SK-N-SH (cell line): ENCODE results near the gene UTP18. TPM values are rescaled to one million over a fixed set of nuclear protein-coding genes. Genes with fewer than 3 reads are reported as not detected.

ENCODE experiments used
- CTCF ChIA-PET: fragments of 300-600, 350-600 bp; formaldehyde crosslinking; extraction: SDS; loops from one replicate; lab custom pipeline; 2021; lab: Yijun Ruan, JAX
- POLR2A ChIA-PET: fragments of 350-600 bp; sonication (Branson Sonifier 250); formaldehyde crosslinking; extraction: SDS; loops from one replicate; lab custom pipeline; 2020; ENCODE audit warnings: antibody characterized with exemption, inconsistent platforms; lab: Yijun Ruan, JAX
- DNase-seq: peaks from one replicate; pipeline ENCODE4 v3.0.0; 2012
- H2AFZ ChIP-seq: fragments of 200-600 bp; sonication (generic); 2 replicates; pipeline ENCODE4 v1.8.1; 2016; ENCODE audit warnings: antibody characterized with exemption, mild to moderate bottlenecking, low read depth
- H3F3A ChIP-seq: fragments of 200-600 bp; sonication (generic); replicated peaks from 2 replicates; pipeline ENCODE3; 2016; ENCODE audit warnings: antibody characterized with exemption, mild to moderate bottlenecking; ENCODE audit not compliant: insufficient read depth
- H3K27ac ChIP-seq, 2 experiments: fragments of 200-500 bp in 1 of 2; fragments of 200-600 bp in 1 of 2; sonication (Bioruptor generic) in 1 of 2; sonication (generic), shearing (Covaris generic) in 1 of 2; 2 replicates each; pipeline versions ENCODE4 v1.5.1 to v1.6.1; 2014 to 2016; ENCODE audit warnings: low read depth in 2 of 2, inconsistent platforms in 1 of 2, low read length in 1 of 2, mild to moderate bottlenecking in 1 of 2, mixed read lengths in 1 of 2
- H3K27me3 ChIP-seq: fragments of 200-600 bp; sonication (generic), shearing (Covaris generic); 2 replicates; pipeline ENCODE4 v1.6.1; 2016; ENCODE audit warnings: mixed run types; ENCODE audit not compliant: insufficient read depth
- H3K36me3 ChIP-seq, 2 experiments: fragments of 200-500 bp in 1 of 2; fragments of 200-600 bp in 1 of 2; sonication (Bioruptor generic) in 1 of 2; sonication (generic) in 1 of 2; replicated peaks in 1 of 2; 2 replicates each; pipeline versions ENCODE3 to v1.5.1; 2014 to 2016; ENCODE audit warnings: low read length in 1 of 2, mild to moderate bottlenecking in 1 of 2; ENCODE audit not compliant: insufficient read depth in 2 of 2, control insufficient read depth in 1 of 2
- H3K4me1 ChIP-seq, 2 experiments: fragments of 200-500 bp in 1 of 2; fragments of 200-600 bp in 1 of 2; sonication (Bioruptor generic) in 1 of 2; sonication (generic), shearing (Covaris generic) in 1 of 2; 2 replicates each; pipeline versions ENCODE4 v1.5.1 to v1.6.1; 2014 to 2016; ENCODE audit warnings: low read depth in 1 of 2, low read length in 1 of 2, mixed run types in 1 of 2; ENCODE audit not compliant: insufficient read depth in 2 of 2, control insufficient read depth in 1 of 2
- H3K4me2 ChIP-seq: fragments of 200-600 bp; sonication (generic), shearing (Covaris generic); 2 replicates; pipeline ENCODE4 v1.6.1; 2017; ENCODE audit warnings: mixed run types
- H3K4me3 ChIP-seq, 2 experiments: fragments of 200-500 bp in 1 of 2; fragments of 200-600 bp in 1 of 2; sonication (Bioruptor generic) in 1 of 2; sonication (generic), shearing (Covaris generic) in 1 of 2; 2 replicates each; pipeline versions ENCODE4 v1.5.1 to v1.8.1; 2014 to 2016; ENCODE audit warnings: low read depth in 2 of 2, inconsistent platforms in 1 of 2, low read length in 1 of 2, mild to moderate bottlenecking in 1 of 2, mixed read lengths in 1 of 2, moderate library complexity in 1 of 2
- H3K79me2 ChIP-seq: fragments of 200-600 bp; sonication (generic); 2 replicates; pipeline ENCODE4 v1.8.1; 2017; ENCODE audit warnings: mild to moderate bottlenecking; ENCODE audit not compliant: insufficient read depth
- H3K9ac ChIP-seq: fragments of 200-600 bp; sonication (generic); 2 replicates; pipeline ENCODE4 v1.6.1; 2017; ENCODE audit warnings: mixed run types
- H3K9me2 ChIP-seq: fragments of 200-600 bp; sonication (generic); 2 replicates; pipeline ENCODE4 v1.6.1; 2017; ENCODE audit warnings: mixed run types
- H3K9me3 ChIP-seq: fragments of 200-600 bp; sonication (generic); 2 replicates; pipeline ENCODE4 v1.6.1; 2017; ENCODE audit warnings: mixed run types, mild to moderate bottlenecking, moderate library complexity
- H4K20me1 ChIP-seq: fragments of 200-600 bp; sonication (generic); 2 replicates; pipeline ENCODE4 v1.6.1; 2017; ENCODE audit warnings: mild to moderate bottlenecking, mixed run types; ENCODE audit not compliant: insufficient read depth
- CHD2 ChIP-seq: fragments of 150-350 bp; IDR thresholded peaks from 2 replicates; pipeline ENCODE4 v1.6.1; 2018; ENCODE audit warnings: low read length; ENCODE audit not compliant: partially characterized antibody
- ELF1 ChIP-seq: IDR thresholded peaks from 2 replicates; pipeline ENCODE4 v1.4.0; 2012
- EP300 ChIP-seq, 2 experiments: IDR thresholded peaks; 2 replicates each; pipeline versions ENCODE4 v1.4.0 to v1.6.1; 2012; ENCODE audit warnings: borderline replicate concordance in 1 of 2, low read depth in 1 of 2, low read length in 1 of 2
- EZH2phosphoT487 ChIP-seq: fragments of 200-600 bp; sonication (generic); IDR thresholded peaks from 2 replicates; pipeline ENCODE4 v1.6.1; 2017; ENCODE audit warnings: low read depth, mixed run types, mild to moderate bottlenecking, antibody characterized with exemption, moderate library complexity, borderline replicate concordance
- FOSL2 ChIP-seq: IDR thresholded peaks from 2 replicates; pipeline ENCODE4 v1.4.0; 2012; ENCODE audit warnings: low read depth, mild to moderate bottlenecking, moderate library complexity, borderline replicate concordance
- FOXM1 ChIP-seq: IDR thresholded peaks from 2 replicates; pipeline ENCODE4 v1.4.0; 2012; ENCODE audit warnings: low read depth, mild to moderate bottlenecking
- NFIC ChIP-seq: IDR thresholded peaks from 2 replicates; pipeline ENCODE4 v1.4.0; 2012; ENCODE audit warnings: borderline replicate concordance
- NRF1 ChIP-seq: IDR thresholded peaks from 2 replicates; pipeline ENCODE4 v1.6.1; 2012; ENCODE audit warnings: low read depth, mild to moderate bottlenecking, low read length
- PBX3 ChIP-seq: IDR thresholded peaks from 2 replicates; pipeline ENCODE4; 2012
- POLR2AphosphoS5 ChIP-seq: IDR thresholded peaks from 2 replicates; pipeline ENCODE4 v1.6.1; 2012; ENCODE audit warnings: low read depth, low read length
- RAD21 ChIP-seq: IDR thresholded peaks from 2 replicates; pipeline ENCODE4 v1.6.1; 2012; ENCODE audit warnings: mild to moderate bottlenecking, low read length
- RFX5 ChIP-seq: IDR thresholded peaks from 2 replicates; pipeline ENCODE4 v1.6.1; 2012; ENCODE audit warnings: mild to moderate bottlenecking, improper control_type of control experiment, low read length
- RXRA ChIP-seq: IDR thresholded peaks from 2 replicates; pipeline ENCODE4 v1.4.0; 2012; ENCODE audit warnings: low read depth, mild to moderate bottlenecking, borderline replicate concordance
- SIN3A ChIP-seq: IDR thresholded peaks from 2 replicates; pipeline ENCODE4 v1.6.1; 2012; ENCODE audit warnings: low read depth, mild to moderate bottlenecking, low read length, moderate library complexity, borderline replicate concordance
- SMC3 ChIP-seq: IDR thresholded peaks from 2 replicates; pipeline ENCODE4 v1.6.1; 2012; ENCODE audit warnings: low read depth, low read length, improper control_type of control experiment
- TAF1 ChIP-seq: IDR thresholded peaks from 2 replicates; pipeline ENCODE4 v1.6.1; 2012; ENCODE audit warnings: low read depth, mild to moderate bottlenecking, low read length, moderate library complexity, borderline replicate concordance
- TCF12 ChIP-seq: IDR thresholded peaks from 2 replicates; pipeline ENCODE4 v1.4.0; 2012
- YY1 ChIP-seq: IDR thresholded peaks from 2 replicates; pipeline ENCODE4 v1.4.0; 2012; ENCODE audit warnings: low read depth, mild to moderate bottlenecking
- WGBS: methylation state at CpG from one replicate; pipeline ENCODE4 v1.1.6; 2017; ENCODE audit warnings: low lambda C conversion rate; 5-methylcytosine and 5-hydroxymethylcytosine counted together
- polyA plus RNA-seq, 3 experiments: library from polyadenylated mRNA; depleted of rRNA; stranded (reverse); fragments of >200 nt; gene quantifications; 2 replicates each; pipeline ENCODE4 v1.2.3, GENCODE V29; 2012
- TF ChIP-seq, protein P1 (sequence below): fragments of 150-350 bp; IDR thresholded peaks from 2 replicates; pipeline ENCODE4 v1.6.1; 2017; ENCODE audit warnings: antibody characterized with exemption, low read length, low read depth, borderline replicate concordance
- TF ChIP-seq, protein P2 (sequence below): fragments of 200-600 bp; sonication (generic); IDR thresholded peaks from 2 replicates; pipeline ENCODE4 v1.6.1; 2017; ENCODE audit warnings: antibody characterized with exemption, mild to moderate bottlenecking, moderate library complexity
- TF ChIP-seq, protein P3 (sequence below): IDR thresholded peaks from 2 replicates; pipeline ENCODE4 v1.4.0; 2012; ENCODE audit warnings: low read depth
- TF ChIP-seq, protein P4 (sequence below): IDR thresholded peaks from 2 replicates; pipeline ENCODE4 v1.4.0; 2012; ENCODE audit warnings: low read depth, borderline replicate concordance
- TF ChIP-seq, protein P5 (sequence below): fragments of 150-350 bp; IDR thresholded peaks from 2 replicates; pipeline ENCODE4 v1.6.1; 2016; ENCODE audit warnings: mild to moderate bottlenecking, low read depth, low read length

UTP18 gene
- polyA plus RNA-seq, 1 of the 3 experiments (the other 2 are of a cell fraction) = 28.4 TPM

GRCh38 chr17:51322390-51323029, 62.2 kb downstream of the UTP18 start:
- 15% methylated on average over 3 of the region's 3 CpGs for WGBS
- Histone ChIP-seq H3K27ac (no peak overlapping the region), H3K9me3 (no peaks in the 10 kb centered on the region), H3F3A (no peaks in the 10 kb centered on the region), H3K27me3 (no peaks in the 10 kb centered on the region), H2AFZ (no peak overlapping the region), H3K79me2 (no peaks in the 10 kb centered on the region), H4K20me1 (no peaks in the 10 kb centered on the region)
- peak; percentile 52 for DNase-seq
- ChIA-PET POLR2A (no interaction called here), CTCF (interaction anchor here (0.7 to 3.0 kb wide), 23 partner anchors 9 to 888 kb away, joined by 3 to 27 read pairs (median 4); no protein-coding TSS in a partner anchor)
- TF ChIP-seq FOSL2 = no peak
- TF ChIP-seq, protein P1, sequence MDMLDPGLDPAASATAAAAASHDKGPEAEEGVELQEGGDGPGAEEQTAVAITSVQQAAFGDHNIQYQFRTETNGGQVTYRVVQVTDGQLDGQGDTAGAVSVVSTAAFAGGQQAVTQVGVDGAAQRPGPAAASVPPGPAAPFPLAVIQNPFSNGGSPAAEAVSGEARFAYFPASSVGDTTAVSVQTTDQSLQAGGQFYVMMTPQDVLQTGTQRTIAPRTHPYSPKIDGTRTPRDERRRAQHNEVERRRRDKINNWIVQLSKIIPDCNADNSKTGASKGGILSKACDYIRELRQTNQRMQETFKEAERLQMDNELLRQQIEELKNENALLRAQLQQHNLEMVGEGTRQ = no peak
- TF ChIP-seq, protein P2, sequence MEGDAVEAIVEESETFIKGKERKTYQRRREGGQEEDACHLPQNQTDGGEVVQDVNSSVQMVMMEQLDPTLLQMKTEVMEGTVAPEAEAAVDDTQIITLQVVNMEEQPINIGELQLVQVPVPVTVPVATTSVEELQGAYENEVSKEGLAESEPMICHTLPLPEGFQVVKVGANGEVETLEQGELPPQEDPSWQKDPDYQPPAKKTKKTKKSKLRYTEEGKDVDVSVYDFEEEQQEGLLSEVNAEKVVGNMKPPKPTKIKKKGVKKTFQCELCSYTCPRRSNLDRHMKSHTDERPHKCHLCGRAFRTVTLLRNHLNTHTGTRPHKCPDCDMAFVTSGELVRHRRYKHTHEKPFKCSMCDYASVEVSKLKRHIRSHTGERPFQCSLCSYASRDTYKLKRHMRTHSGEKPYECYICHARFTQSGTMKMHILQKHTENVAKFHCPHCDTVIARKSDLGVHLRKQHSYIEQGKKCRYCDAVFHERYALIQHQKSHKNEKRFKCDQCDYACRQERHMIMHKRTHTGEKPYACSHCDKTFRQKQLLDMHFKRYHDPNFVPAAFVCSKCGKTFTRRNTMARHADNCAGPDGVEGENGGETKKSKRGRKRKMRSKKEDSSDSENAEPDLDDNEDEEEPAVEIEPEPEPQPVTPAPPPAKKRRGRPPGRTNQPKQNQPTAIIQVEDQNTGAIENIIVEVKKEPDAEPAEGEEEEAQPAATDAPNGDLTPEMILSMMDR = peak; percentile 51
- no peak for TF ChIP-seq NFIC
- TF ChIP-seq EP300 (IDR thresholded peaks at IDR 0.05; ENCODE audit: borderline replicate concordance in 1 of 2, low read depth in 1 of 2, low read length in 1 of 2) = no peak
- peak; percentile 87 for TF ChIP-seq RAD21
- no peak for TF ChIP-seq TAF1
- TF ChIP-seq SMC3 = peak; percentile 52; the same call in 1 of the 2 replicates
- TF ChIP-seq RXRA = no peak
- TF ChIP-seq FOXM1 = no peak
- TF ChIP-seq, protein P3, sequence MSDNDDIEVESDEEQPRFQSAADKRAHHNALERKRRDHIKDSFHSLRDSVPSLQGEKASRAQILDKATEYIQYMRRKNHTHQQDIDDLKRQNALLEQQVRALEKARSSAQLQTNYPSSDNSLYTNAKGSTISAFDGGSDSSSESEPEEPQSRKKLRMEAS = no peak
- no peak for TF ChIP-seq ELF1
- TF ChIP-seq SIN3A = no peak
- TF ChIP-seq, protein P4, sequence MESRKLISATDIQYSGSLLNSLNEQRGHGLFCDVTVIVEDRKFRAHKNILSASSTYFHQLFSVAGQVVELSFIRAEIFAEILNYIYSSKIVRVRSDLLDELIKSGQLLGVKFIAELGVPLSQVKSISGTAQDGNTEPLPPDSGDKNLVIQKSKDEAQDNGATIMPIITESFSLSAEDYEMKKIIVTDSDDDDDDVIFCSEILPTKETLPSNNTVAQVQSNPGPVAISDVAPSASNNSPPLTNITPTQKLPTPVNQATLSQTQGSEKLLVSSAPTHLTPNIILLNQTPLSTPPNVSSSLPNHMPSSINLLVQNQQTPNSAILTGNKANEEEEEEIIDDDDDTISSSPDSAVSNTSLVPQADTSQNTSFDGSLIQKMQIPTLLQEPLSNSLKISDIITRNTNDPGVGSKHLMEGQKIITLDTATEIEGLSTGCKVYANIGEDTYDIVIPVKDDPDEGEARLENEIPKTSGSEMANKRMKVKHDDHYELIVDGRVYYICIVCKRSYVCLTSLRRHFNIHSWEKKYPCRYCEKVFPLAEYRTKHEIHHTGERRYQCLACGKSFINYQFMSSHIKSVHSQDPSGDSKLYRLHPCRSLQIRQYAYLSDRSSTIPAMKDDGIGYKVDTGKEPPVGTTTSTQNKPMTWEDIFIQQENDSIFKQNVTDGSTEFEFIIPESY = no peak
- no peak for TF ChIP-seq NRF1
- TF ChIP-seq, protein P5, sequence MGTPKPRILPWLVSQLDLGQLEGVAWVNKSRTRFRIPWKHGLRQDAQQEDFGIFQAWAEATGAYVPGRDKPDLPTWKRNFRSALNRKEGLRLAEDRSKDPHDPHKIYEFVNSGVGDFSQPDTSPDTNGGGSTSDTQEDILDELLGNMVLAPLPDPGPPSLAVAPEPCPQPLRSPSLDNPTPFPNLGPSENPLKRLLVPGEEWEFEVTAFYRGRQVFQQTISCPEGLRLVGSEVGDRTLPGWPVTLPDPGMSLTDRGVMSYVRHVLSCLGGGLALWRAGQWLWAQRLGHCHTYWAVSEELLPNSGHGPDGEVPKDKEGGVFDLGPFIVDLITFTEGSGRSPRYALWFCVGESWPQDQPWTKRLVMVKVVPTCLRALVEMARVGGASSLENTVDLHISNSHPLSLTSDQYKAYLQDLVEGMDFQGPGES = no peak
- no peak for TF ChIP-seq CHD2
- no peak for TF ChIP-seq YY1
- no peak for TF ChIP-seq RFX5
- TF ChIP-seq TCF12 = no peak
- TF ChIP-seq PBX3 = no peak
- TF ChIP-seq EZH2phosphoT487 = no peak
- TF ChIP-seq POLR2AphosphoS5 = no peak
- TF ChIP-seq, all 33 proteins: peak for 3
- H3K36me3 ChIP-seq = no peaks in the 10 kb centered on the region
- no peaks in the 10 kb centered on the region for H3K4me1 ChIP-seq
- H3K9me2 ChIP-seq = no peaks in the 10 kb centered on the region
- H3K4me2 ChIP-seq = no peak overlapping the region
- no peak overlapping the region for H3K9ac ChIP-seq
- H3K4me3 ChIP-seq = no peak overlapping the region
